Lower leg skin (tissue), 4 donors: ENCODE results near the gene BCO1. TPM values are rescaled to one million over a fixed set of nuclear protein-coding genes. Genes with fewer than 3 reads are reported as not detected.

Experiments
- DNase-seq, 2 donors: peaks; one replicate each; pipeline ENCODE4 v3.0.0-alpha.2; 2019; ENCODE audit warnings: low spot score in 2 of 2
- H3K4me3 ChIP-seq: fragments of 200-600 bp; sonication (generic); 2 replicates; pipeline ENCODE4 v1.5.1; 2017; ENCODE audit warnings: mild to moderate bottlenecking, low read depth; ENCODE audit not compliant: poor library complexity, severe bottlenecking
- CTCF ChIP-seq, 3 donors: fragments of 450-650 bp; IDR thresholded peaks; one replicate each; pipeline ENCODE4 v1.5.1; 2016; ENCODE audit warnings: antibody characterized with exemption in 3 of 3, mild to moderate bottlenecking in 3 of 3, moderate library complexity in 2 of 3
- POLR2A ChIP-seq, 2 donors: fragments of 450-650 bp; IDR thresholded peaks; one replicate each; pipeline ENCODE4 v1.6.1; 2016 to 2017; ENCODE audit warnings: antibody characterized with exemption in 2 of 2, mild to moderate bottlenecking in 1 of 2, moderate library complexity in 1 of 2
- WGBS, 2 donors: methylation state at CpG; one replicate each; pipeline ENCODE4 v1.1.5; 2018; 5-methylcytosine and 5-hydroxymethylcytosine counted together
- intact Hi-C: fragments of 100-400 bp; cut with DNase I; formaldehyde crosslinking; loops from one replicate; pipeline ENCODE4 v1.15.0; 2023; ENCODE audit warnings: low total_unique reads
- total RNA-seq, 4 donors: library from RNA; depleted of rRNA; stranded (reverse); fragments of >200 nt; gene quantifications; one replicate each; pipeline ENCODE4 v1.1.0, GENCODE V29; 2016

BCO1 gene
- total RNA-seq, 4 donors from 2014 or later, result 0.12 to 0.29 TPM; not detected in 2

GRCh38 chr16:81201267-81201666 is 37.2 kb upstream of the BCO1 start:
- TF ChIP-seq POLR2A (IDR thresholded peaks at IDR 0.05) (no peak), CTCF (IDR thresholded peaks at IDR 0.05) (no peak)
- intact Hi-C loops, result loop anchor here (10.0 kb wide), 1 partner anchor 534 kb away; no protein-coding TSS in a partner anchor
- 29 to 32% methylated on average over 4 of the region's 4 CpGs for WGBS, 2 donors
- H3K4me3 ChIP-seq, result no peak overlapping the region
- no peak for DNase-seq

GRCh38 chr16:81204798-81205680 is 33.5 kb upstream of the BCO1 start:
- intact Hi-C loops, result loop anchor here (10.0 kb wide), 1 partner anchor 530 kb away; no protein-coding TSS in a partner anchor
- 26 to 27% methylated on average over 14 of the region's 14 CpGs for WGBS, 2 donors
- TF ChIP-seq CTCF (IDR thresholded peaks at IDR 0.05) (no peak), POLR2A (IDR thresholded peaks at IDR 0.05) (no peak)
- no peak for DNase-seq
- H3K4me3 ChIP-seq, result no peak overlapping the region

GRCh38 chr16:81207076-81207475 is 31.4 kb upstream of the BCO1 start:
- WGBS, 2 donors, result 63 to 64% methylated on average over 5 of the region's 6 CpGs
- no peak for TF ChIP-seq POLR2A (IDR thresholded peaks at IDR 0.05)
- TF ChIP-seq CTCF (IDR thresholded peaks at IDR 0.05), result no peak
- no peak for DNase-seq
- no peak overlapping the region for H3K4me3 ChIP-seq
- intact Hi-C loops, result loop anchor here (10.0 kb wide), 1 partner anchor 528 kb away; no protein-coding TSS in a partner anchor

GRCh38 chr16:81210807-81211206 is 27.7 kb upstream of the BCO1 start:
- 31 to 34% methylated on average over 3 of the region's 3 CpGs for WGBS, 2 donors
- no peak overlapping the region for H3K4me3 ChIP-seq
- intact Hi-C loops, result no loop called here
- no peak for TF ChIP-seq CTCF (IDR thresholded peaks at IDR 0.05)
- TF ChIP-seq POLR2A (IDR thresholded peaks at IDR 0.05), result no peak
- DNase-seq, result no peak

GRCh38 chr16:81212830-81213465 is 25.5 kb upstream of the BCO1 start:
- H3K4me3 ChIP-seq, result no peak overlapping the region
- TF ChIP-seq CTCF (IDR thresholded peaks at IDR 0.05) (no peak), POLR2A (IDR thresholded peaks at IDR 0.05) (no peak)
- intact Hi-C loops, result no loop called here
- WGBS, 2 donors, result 59 to 64% methylated on average over 11 of the region's 11 CpGs
- no peak for DNase-seq
